ENCODE data around the gene OTOP2. TPM values are rescaled to one million over a fixed set of nuclear protein-coding genes. Genes with fewer than 3 reads are reported as not detected.

The OTOP2 gene
- total and polyA plus RNA-seq, 10 of the 15 experiments (the other 5 are each of a cell fraction or from before 2014, with no cell fraction given) = not detected

GRCh38 chr17:74952431-74953133, 28.5 kb downstream of the OTOP2 start:
- in situ Hi-C loops (cut with MboI) = no loop called here

More at GRCh38 chr17:74952431-74953133, 28.5 kb downstream of the OTOP2 start:
- ChIA-PET SMC1A (ENCODE audit: uncharacterized antibody, unreplicated experiment) (interaction anchor here (1.0 kb wide), 1 partner anchor 176 kb away, joined by 3 read pairs; the partner anchor contains the start of gene NAT9), POLR2A (no interaction called here), CTCF (interaction anchor here (3.5 to 13.8 kb wide), 2 partner anchors 9 to 28 kb away, joined by 19 to 274 read pairs; partner anchors contain the start of genes OTOP2 and USH1G), RAD21 (ENCODE audit: unreplicated experiment) (no interaction called here)
- FAIRE-seq (no peak), ATAC-seq (no peak), DNase-seq (ENCODE audit: low read depth, low spot score) (no peak)
- BruUV-seq (replicated peaks) = no TSS peak
- H3K9ac ChIP-seq (ENCODE audit: control insufficient read depth, insufficient read depth, low read length) = no peak overlapping the region
- no peak overlapping the region for H3K27ac ChIP-seq (ENCODE audit: control insufficient read depth, insufficient read depth)
- H3K4me1 ChIP-seq (ENCODE audit: control insufficient read depth, insufficient read depth, low read length) = no peaks in the 10 kb centered on the region
- WGBS (ENCODE audit: insufficient coverage, insufficient replicate concordance, low lambda C conversion rate, missing lambda C conversion rate) = 59% methylated on average over 24 of the region's 24 CpGs
- no peaks in the 10 kb centered on the region for H3K27me3 ChIP-seq (replicated peaks in 1 of 2; ENCODE audit: control insufficient read depth in 2 of 2, insufficient read depth in 2 of 2, low read length in 1 of 2)
- H3K4me3 ChIP-seq = no peak overlapping the region
- H3K9me3 ChIP-seq (replicated peaks; ENCODE audit: control insufficient read depth, insufficient read depth, low read length) = no peaks in the 10 kb centered on the region; the same call in 2 of the 3 replicates
- H3K79me2 ChIP-seq (ENCODE audit: control insufficient read depth, insufficient read depth, low read length) = no peaks in the 10 kb centered on the region
- intact Hi-C loops (cut with micrococcal nuclease; ENCODE audit: unreplicated experiment) = no loop called here
- TF ChIP-seq RELB (IDR thresholded peaks at IDR 0.05; ENCODE audit: low read depth) (no peak), E2F4 (IDR thresholded peaks at IDR 0.05; ENCODE audit: low read depth, low read length) (no peak), MEF2A (IDR thresholded peaks at IDR 0.05; ENCODE audit: insufficient read depth, low read depth, low read length) (no peak), PAX5 (IDR thresholded peaks at IDR 0.05; ENCODE audit: borderline replicate concordance, low read depth, low read length) (no peak), RAD21 (IDR thresholded peaks at IDR 0.05; ENCODE audit: insufficient read depth, low read depth, low read length) (no peak)
- no peak overlapping the region for H3K4me2 ChIP-seq (ENCODE audit: control insufficient read depth, insufficient read depth)
- H2AFZ ChIP-seq (ENCODE audit: control insufficient read depth, low read depth, low read length) = no peak overlapping the region
- no peaks in the 10 kb centered on the region for H3K36me3 ChIP-seq (ENCODE audit: control insufficient read depth in 2 of 2, insufficient read depth in 2 of 2, low read length in 1 of 2)
- no peaks in the 10 kb centered on the region for H4K20me1 ChIP-seq (ENCODE audit: control insufficient read depth, insufficient read depth)

Measured in GM12878 (cell line).